ENCODE results near the gene CD6. TPM values are rescaled to one million over a fixed set of nuclear protein-coding genes. Genes with fewer than 3 reads are reported as not detected.

Gene CD6
- total and polyA plus RNA-seq, 2 donors (not counting 3 experiments of a cell fraction or from before 2014, with no cell fraction given): not detected

DNA sequence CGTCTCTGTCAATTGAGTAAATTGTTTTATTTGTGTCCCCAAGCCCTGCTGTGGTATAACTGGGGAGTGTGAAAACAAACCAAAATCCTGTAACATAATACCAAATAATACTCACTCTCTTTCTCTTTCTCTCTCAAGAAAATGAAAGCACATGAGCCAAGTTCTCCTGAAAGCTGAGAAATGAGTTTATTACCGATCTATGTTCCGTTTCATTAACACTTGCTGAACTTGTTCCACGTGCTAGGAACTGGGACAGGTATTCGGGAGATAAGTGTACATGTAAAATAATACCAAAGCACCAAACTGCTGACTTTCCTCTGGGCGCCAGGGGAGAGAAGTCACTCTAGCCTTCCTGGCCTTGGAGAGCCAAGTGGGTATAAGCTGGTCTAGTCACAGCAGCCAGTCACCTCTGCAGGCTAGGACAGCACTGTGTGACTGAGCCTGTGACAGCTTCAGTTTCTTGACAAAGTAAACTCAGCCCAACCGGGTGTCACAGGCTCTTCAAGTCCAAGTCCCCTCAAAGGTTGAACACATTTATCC lies 23.1 kb downstream of the CD6 start:
- Histone ChIP-seq H4K20me1 (replicated peaks; ENCODE audit: control insufficient read depth, extremely low read depth, insufficient read depth, low read length) (no peaks in the 10 kb centered on the region), H3K36me3 (ENCODE audit: control insufficient read depth in 2 of 2, extremely low read depth in 1 of 2, insufficient read depth in 2 of 2, low read length in 2 of 2) (no peaks in the 10 kb centered on the region), H3K79me2 (ENCODE audit: control insufficient read depth, insufficient read depth, low read length) (no peaks in the 10 kb centered on the region), H3K27me3 (ENCODE audit: control insufficient read depth in 2 of 2, insufficient read depth in 2 of 2, low read length in 2 of 2) (peaks cover 1 to 5% of the 10 kb centered on the region in 2 experiments), H3K27ac (ENCODE audit: insufficient read depth, low read depth, low read length) (no peak overlapping the region), H2AFZ (ENCODE audit: low read depth, low read length) (no peak overlapping the region), H3K9me3 (replicated peaks; ENCODE audit: control insufficient read depth, insufficient read depth, low read length) (no peaks in the 10 kb centered on the region), H3K4me1 (ENCODE audit: control insufficient read depth, extremely low read depth, insufficient read depth, low read length) (no peaks in the 10 kb centered on the region), H3K4me3 (replicated peaks in 1 of 3; ENCODE audit: insufficient read depth in 1 of 3, low read depth in 1 of 3, low read length in 3 of 3) (no peak overlapping the region), H3K9ac (replicated peaks; ENCODE audit: extremely low read depth, insufficient read depth, low read length) (no peak overlapping the region), H3K4me2 (ENCODE audit: insufficient read depth, low read length) (no peak overlapping the region), H3K9me1 (replicated peaks; ENCODE audit: control insufficient read depth, extremely low read depth, insufficient read depth, low read length) (no peaks in the 10 kb centered on the region)
- DNase-seq (ENCODE audit: low read depth, low spot score): no peak
- dilution Hi-C loops (cut with MboI; ENCODE audit: extremely low pct_ligation_motif_present, low sequenced_read_pairs): no loop called here
- no TSS peak for BruUV-seq (replicated peaks)
- TF ChIP-seq EZH2 (IDR thresholded peaks at IDR 0.05; ENCODE audit: borderline replicate concordance, low read depth, low read length, severe bottlenecking) (no peak), JUN (IDR thresholded peaks at IDR 0.05; ENCODE audit: borderline replicate concordance, insufficient read depth, insufficient read length, low read depth) (no peak), POLR2A (IDR thresholded peaks at IDR 0.05; ENCODE audit: low read depth, low read length) (no peak)
- FAIRE-seq: no peak
- CTCF ChIA-PET: interaction anchor here (1.6 kb wide), 1 partner anchor 27 kb away, joined by 3 read pairs; no protein-coding TSS in a partner anchor
- intact Hi-C loops (cut with micrococcal nuclease): no loop called here
- POLR2A ChIA-PET: no interaction called here

DNA sequence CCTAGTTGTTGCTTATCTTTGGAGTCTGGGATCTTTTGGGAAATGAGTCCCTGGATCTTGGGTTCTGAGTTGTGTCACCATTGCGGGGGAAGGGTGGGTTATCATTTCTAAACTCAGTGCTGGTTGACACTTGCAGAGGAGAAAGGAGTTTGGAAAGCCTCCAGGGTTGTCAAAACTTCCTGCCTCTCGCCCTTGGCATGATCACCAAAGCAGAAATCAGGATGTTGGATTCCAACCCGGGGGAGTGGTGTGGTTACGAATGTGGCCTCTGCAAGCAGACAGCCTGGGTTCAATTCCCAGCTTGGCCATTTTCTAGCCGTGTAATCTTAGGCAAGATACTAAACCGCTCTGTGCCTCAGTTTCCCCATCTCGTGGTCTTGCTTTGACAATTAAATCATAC lies 24.3 kb downstream of the CD6 start:
- BruUV-seq (replicated peaks): no TSS peak
- H3K9me3 ChIP-seq (replicated peaks; ENCODE audit: control insufficient read depth, insufficient read depth, low read length): no peaks in the 10 kb centered on the region
- H3K9ac ChIP-seq (replicated peaks; ENCODE audit: extremely low read depth, insufficient read depth, low read length): no peak overlapping the region
- H3K4me1 ChIP-seq (ENCODE audit: control insufficient read depth, extremely low read depth, insufficient read depth, low read length): no peaks in the 10 kb centered on the region
- intact Hi-C loops (cut with micrococcal nuclease): no loop called here
- H3K9me1 ChIP-seq (replicated peaks; ENCODE audit: control insufficient read depth, extremely low read depth, insufficient read depth, low read length): no peaks in the 10 kb centered on the region
- H2AFZ ChIP-seq (ENCODE audit: low read depth, low read length): no peak overlapping the region
- POLR2A ChIA-PET: no interaction called here
- no peaks in the 10 kb centered on the region for H3K36me3 ChIP-seq (ENCODE audit: control insufficient read depth in 2 of 2, extremely low read depth in 1 of 2, insufficient read depth in 2 of 2, low read length in 2 of 2)
- no peak overlapping the region for H3K27ac ChIP-seq (ENCODE audit: insufficient read depth, low read depth, low read length)
- no peaks in the 10 kb centered on the region for H4K20me1 ChIP-seq (replicated peaks; ENCODE audit: control insufficient read depth, extremely low read depth, insufficient read depth, low read length)
- no peaks in the 10 kb centered on the region for H3K79me2 ChIP-seq (ENCODE audit: control insufficient read depth, insufficient read depth, low read length)
- CTCF ChIA-PET: no interaction called here
- H3K4me3 ChIP-seq (replicated peaks in 1 of 3; ENCODE audit: insufficient read depth in 1 of 3, low read depth in 1 of 3, low read length in 3 of 3): no peak overlapping the region
- peaks cover 0 to 5% of the 10 kb centered on the region in 2 experiments for H3K27me3 ChIP-seq (ENCODE audit: control insufficient read depth in 2 of 2, insufficient read depth in 2 of 2, low read length in 2 of 2)
- TF ChIP-seq POLR2AphosphoS5 (IDR thresholded peaks at IDR 0.05; ENCODE audit: insufficient read depth, low read depth, low read length) (no peak), MYC (IDR thresholded peaks at IDR 0.05; ENCODE audit: low read depth, low read length) (no peak), POLR2A (IDR thresholded peaks at IDR 0.05; ENCODE audit: low read depth, low read length) (no peak)
- TF ChIP-seq, protein P1, sequence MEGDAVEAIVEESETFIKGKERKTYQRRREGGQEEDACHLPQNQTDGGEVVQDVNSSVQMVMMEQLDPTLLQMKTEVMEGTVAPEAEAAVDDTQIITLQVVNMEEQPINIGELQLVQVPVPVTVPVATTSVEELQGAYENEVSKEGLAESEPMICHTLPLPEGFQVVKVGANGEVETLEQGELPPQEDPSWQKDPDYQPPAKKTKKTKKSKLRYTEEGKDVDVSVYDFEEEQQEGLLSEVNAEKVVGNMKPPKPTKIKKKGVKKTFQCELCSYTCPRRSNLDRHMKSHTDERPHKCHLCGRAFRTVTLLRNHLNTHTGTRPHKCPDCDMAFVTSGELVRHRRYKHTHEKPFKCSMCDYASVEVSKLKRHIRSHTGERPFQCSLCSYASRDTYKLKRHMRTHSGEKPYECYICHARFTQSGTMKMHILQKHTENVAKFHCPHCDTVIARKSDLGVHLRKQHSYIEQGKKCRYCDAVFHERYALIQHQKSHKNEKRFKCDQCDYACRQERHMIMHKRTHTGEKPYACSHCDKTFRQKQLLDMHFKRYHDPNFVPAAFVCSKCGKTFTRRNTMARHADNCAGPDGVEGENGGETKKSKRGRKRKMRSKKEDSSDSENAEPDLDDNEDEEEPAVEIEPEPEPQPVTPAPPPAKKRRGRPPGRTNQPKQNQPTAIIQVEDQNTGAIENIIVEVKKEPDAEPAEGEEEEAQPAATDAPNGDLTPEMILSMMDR (IDR thresholded peaks at IDR 0.05; ENCODE audit: extremely low read depth in 1 of 2, insufficient read depth in 1 of 2, low read depth in 1 of 2, low read length in 2 of 2): no peak
- DNase-seq (ENCODE audit: low read depth, low spot score) (no peak), FAIRE-seq (no peak)
- dilution Hi-C loops (cut with MboI; ENCODE audit: extremely low pct_ligation_motif_present, low sequenced_read_pairs): no loop called here
- H3K4me2 ChIP-seq (ENCODE audit: insufficient read depth, low read length): no peak overlapping the region
